ENCODE results near the gene SOS1.

SOS1 gene

DNA sequence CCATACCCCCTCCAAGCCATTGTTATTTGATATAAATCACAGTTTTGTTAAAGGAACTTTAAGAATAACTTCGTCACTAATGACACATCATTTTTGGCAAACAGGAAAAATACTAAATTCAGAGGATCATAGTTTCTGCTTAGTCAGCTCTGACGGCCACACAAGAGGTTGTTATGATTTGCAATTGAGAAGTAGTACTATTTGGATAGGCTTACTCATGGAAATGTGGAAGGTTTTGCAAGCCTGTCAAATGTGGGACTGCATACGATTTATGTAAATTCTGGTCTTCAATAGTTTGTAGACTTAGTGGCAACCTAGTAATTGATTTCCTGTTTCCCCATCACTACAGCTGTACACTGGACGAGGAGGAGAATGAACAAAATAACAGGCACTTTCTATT lies 123.1 kb downstream of the SOS1 start:
- peaks cover 59% of the 10 kb centered on the region for H3K36me3 ChIP-seq (ENCODE audit: control insufficient read depth, insufficient read depth, low read length)
- H3K9me3 ChIP-seq (ENCODE audit: control insufficient read depth, insufficient read depth, low read length), result no peaks in the 10 kb centered on the region
- H3K9ac ChIP-seq (ENCODE audit: low read depth, low read length), result no peak overlapping the region
- H3K4me1 ChIP-seq (ENCODE audit: control insufficient read depth, insufficient read depth, low read length), result peaks cover 16% of the 10 kb centered on the region
- H3K27ac ChIP-seq (ENCODE audit: low read depth, low read length), result no peak overlapping the region
- no peak overlapping the region; the same call in 1 of the 2 replicates for H3K4me3 ChIP-seq (ENCODE audit: low read depth, low read length)
- no peaks in the 10 kb centered on the region for H3K27me3 ChIP-seq (ENCODE audit: control insufficient read depth, insufficient read depth, low read length)

- Histone ChIP-seq H3K4me3 (ENCODE audit: low read depth, low read length) (no peak overlapping the region), H3K9me3 (ENCODE audit: control insufficient read depth, insufficient read depth, low read length) (no peaks in the 10 kb centered on the region), H3K4me1 (ENCODE audit: control insufficient read depth, insufficient read depth, low read length) (peaks cover 5% of the 10 kb centered on the region; the same call in 1 of the 2 replicates), H3K9ac (ENCODE audit: low read depth, low read length) (no peak overlapping the region), H3K27ac (ENCODE audit: low read depth, low read length) (no peak overlapping the region), H3K27me3 (ENCODE audit: control insufficient read depth, insufficient read depth, low read length) (no peaks in the 10 kb centered on the region), H3K36me3 (ENCODE audit: control insufficient read depth, insufficient read depth, low read length) (peaks cover 47% of the 10 kb centered on the region)
Observed at GRCh38 chr2:38991899-38992298, 129.0 kb downstream of the SOS1 start.

- H3K4me3 ChIP-seq (ENCODE audit: low read depth, low read length), result no peak overlapping the region
- H3K36me3 ChIP-seq (ENCODE audit: control insufficient read depth, insufficient read depth, low read length), result peaks cover 41% of the 10 kb centered on the region
- H3K9ac ChIP-seq (ENCODE audit: low read depth, low read length), result no peak overlapping the region
- peaks cover 5% of the 10 kb centered on the region; the same call in 1 of the 2 replicates for H3K4me1 ChIP-seq (ENCODE audit: control insufficient read depth, insufficient read depth, low read length)
- no peak overlapping the region for H3K27ac ChIP-seq (ENCODE audit: low read depth, low read length)
- no peaks in the 10 kb centered on the region for H3K27me3 ChIP-seq (ENCODE audit: control insufficient read depth, insufficient read depth, low read length)
- H3K9me3 ChIP-seq (ENCODE audit: control insufficient read depth, insufficient read depth, low read length), result no peaks in the 10 kb centered on the region
Observed at GRCh38 chr2:38988716-38989115, 132.1 kb downstream of the SOS1 start.

DNA sequence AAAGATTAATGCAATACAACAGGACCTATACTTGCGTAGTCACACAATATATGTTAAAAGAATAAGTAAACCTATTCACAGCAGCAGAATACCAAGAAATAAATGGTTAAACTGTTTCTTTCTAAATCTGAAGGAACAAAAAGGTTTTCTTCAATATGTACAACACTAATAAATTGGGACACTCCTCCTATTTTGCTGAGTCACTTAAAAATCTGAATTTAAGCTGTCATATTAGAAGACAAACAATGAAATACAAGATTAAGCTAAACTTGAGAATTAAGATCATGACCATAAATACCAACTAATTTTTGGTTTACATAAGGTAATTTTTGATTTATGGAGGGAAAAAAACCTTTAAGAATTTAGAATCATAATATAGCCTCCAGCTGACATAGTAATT lies 138.4 kb downstream of the SOS1 start:
- Histone ChIP-seq H3K4me1 (ENCODE audit: control insufficient read depth, insufficient read depth, low read length) (peaks cover 20% of the 10 kb centered on the region), H3K9me3 (ENCODE audit: control insufficient read depth, insufficient read depth, low read length) (no peaks in the 10 kb centered on the region), H3K36me3 (ENCODE audit: control insufficient read depth, insufficient read depth, low read length) (peaks cover 31% of the 10 kb centered on the region), H3K4me3 (ENCODE audit: low read depth, low read length) (no peak overlapping the region), H3K27ac (ENCODE audit: low read depth, low read length) (no peak overlapping the region), H3K27me3 (ENCODE audit: control insufficient read depth, insufficient read depth, low read length) (no peaks in the 10 kb centered on the region), H3K9ac (ENCODE audit: low read depth, low read length) (no peak overlapping the region)

GRCh38 chr2:38981670-38982357 lies 139.0 kb downstream of the SOS1 start:
- Histone ChIP-seq H3K9me3 (ENCODE audit: control insufficient read depth, insufficient read depth, low read length) (no peaks in the 10 kb centered on the region), H3K4me1 (ENCODE audit: control insufficient read depth, insufficient read depth, low read length) (peaks cover 20% of the 10 kb centered on the region), H3K4me3 (ENCODE audit: low read depth, low read length) (no peak overlapping the region), H3K36me3 (ENCODE audit: control insufficient read depth, insufficient read depth, low read length) (peaks cover 24% of the 10 kb centered on the region), H3K9ac (ENCODE audit: low read depth, low read length) (no peak overlapping the region), H3K27ac (ENCODE audit: low read depth, low read length) (no peak overlapping the region), H3K27me3 (ENCODE audit: control insufficient read depth, insufficient read depth, low read length) (no peaks in the 10 kb centered on the region)

DNA sequence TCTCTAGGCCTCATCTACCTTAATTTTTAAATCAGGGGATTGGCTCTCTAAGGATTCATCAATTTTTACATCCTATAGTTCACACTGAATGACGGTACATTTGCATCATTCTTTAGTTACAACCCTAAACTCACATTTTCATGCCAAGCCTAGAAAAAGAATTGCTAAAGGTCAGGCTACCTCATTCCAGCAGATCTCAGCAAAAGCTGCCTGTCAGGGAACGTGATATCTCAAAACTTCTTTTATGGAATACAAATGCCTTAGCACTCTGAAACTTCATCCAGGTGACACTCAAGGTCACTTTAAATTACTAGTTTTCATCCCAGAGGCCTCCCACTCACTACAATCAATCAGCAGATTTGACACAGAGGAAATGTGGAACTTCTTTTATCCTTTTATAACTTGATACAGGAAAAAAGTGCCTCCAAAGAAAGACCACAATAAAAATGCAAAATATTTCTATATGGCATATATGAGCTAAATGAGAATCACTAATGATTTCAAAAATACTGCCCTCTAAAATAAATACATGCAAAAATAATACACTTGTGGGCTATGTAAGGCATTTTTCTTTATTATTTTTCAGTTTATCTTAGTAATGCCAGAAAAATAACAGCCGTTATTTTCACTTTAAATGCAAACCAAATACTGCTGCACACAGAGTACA lies 139.7 kb downstream of the SOS1 start:
- Histone ChIP-seq H3K9me3 (ENCODE audit: control insufficient read depth, insufficient read depth, low read length) (no peaks in the 10 kb centered on the region), H3K36me3 (ENCODE audit: control insufficient read depth, insufficient read depth, low read length) (peaks cover 23% of the 10 kb centered on the region), H3K9ac (ENCODE audit: low read depth, low read length) (no peak overlapping the region), H3K27me3 (ENCODE audit: control insufficient read depth, insufficient read depth, low read length) (no peaks in the 10 kb centered on the region), H3K4me1 (ENCODE audit: control insufficient read depth, insufficient read depth, low read length) (peaks cover 20% of the 10 kb centered on the region), H3K27ac (ENCODE audit: low read depth, low read length) (no peak overlapping the region), H3K4me3 (ENCODE audit: low read depth, low read length) (no peak overlapping the region)

DNA sequence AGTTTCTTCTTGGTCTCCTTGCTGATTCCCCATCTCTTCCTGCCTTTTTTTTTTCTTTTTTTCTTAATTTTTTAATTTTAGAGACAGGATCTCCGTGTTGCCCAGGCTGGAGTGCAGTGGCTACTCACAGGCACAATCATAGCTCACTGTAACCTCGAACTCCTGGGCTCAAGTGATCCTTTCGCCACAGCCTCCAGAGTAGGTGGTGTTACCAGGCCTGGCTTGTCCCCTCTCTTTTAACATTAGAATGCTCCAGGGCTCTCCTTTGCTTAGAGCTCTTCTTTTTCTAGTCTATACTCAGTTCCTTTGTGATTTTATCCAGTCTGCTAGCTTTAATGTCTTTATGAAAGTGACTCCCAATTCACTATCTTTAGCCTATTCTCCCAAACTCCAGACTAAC lies 141.9 kb downstream of the SOS1 start:
- no peak overlapping the region for H3K9ac ChIP-seq (ENCODE audit: low read depth, low read length)
- no peak overlapping the region for H3K27ac ChIP-seq (ENCODE audit: low read depth, low read length)
- H3K4me3 ChIP-seq (ENCODE audit: low read depth, low read length), result no peak overlapping the region
- peaks cover 3% of the 10 kb centered on the region; the same call in 1 of the 2 replicates for H3K36me3 ChIP-seq (ENCODE audit: control insufficient read depth, insufficient read depth, low read length)
- H3K4me1 ChIP-seq (ENCODE audit: control insufficient read depth, insufficient read depth, low read length), result peaks cover 20% of the 10 kb centered on the region
- no peaks in the 10 kb centered on the region for H3K9me3 ChIP-seq (ENCODE audit: control insufficient read depth, insufficient read depth, low read length)
- H3K27me3 ChIP-seq (ENCODE audit: control insufficient read depth, insufficient read depth, low read length), result no peaks in the 10 kb centered on the region

- Histone ChIP-seq H3K9ac (ENCODE audit: low read depth, low read length) (no peak overlapping the region), H3K36me3 (ENCODE audit: control insufficient read depth, insufficient read depth, low read length) (0 out of 2 replicates have a peak, but pooled peaks cover 2% of the 10 kb centered on the region), H3K27me3 (ENCODE audit: control insufficient read depth, insufficient read depth, low read length) (no peaks in the 10 kb centered on the region), H3K27ac (ENCODE audit: low read depth, low read length) (no peak overlapping the region), H3K9me3 (ENCODE audit: control insufficient read depth, insufficient read depth, low read length) (no peaks in the 10 kb centered on the region), H3K4me1 (ENCODE audit: control insufficient read depth, insufficient read depth, low read length) (peaks cover 20% of the 10 kb centered on the region), H3K4me3 (ENCODE audit: low read depth, low read length) (no peak overlapping the region)
Observed at GRCh38 chr2:38978296-38978903, 142.5 kb downstream of the SOS1 start.

GRCh38 chr2:38977047-38977446 lies 143.8 kb downstream of the SOS1 start:
- no peaks in the 10 kb centered on the region for H3K27me3 ChIP-seq (ENCODE audit: control insufficient read depth, insufficient read depth, low read length)
- H3K4me1 ChIP-seq (ENCODE audit: control insufficient read depth, insufficient read depth, low read length), result peaks cover 9% of the 10 kb centered on the region
- H3K36me3 ChIP-seq (ENCODE audit: control insufficient read depth, insufficient read depth, low read length), result no peaks in the 10 kb centered on the region
- H3K4me3 ChIP-seq (ENCODE audit: low read depth, low read length), result no peak overlapping the region
- no peak overlapping the region for H3K9ac ChIP-seq (ENCODE audit: low read depth, low read length)
- H3K9me3 ChIP-seq (ENCODE audit: control insufficient read depth, insufficient read depth, low read length), result no peaks in the 10 kb centered on the region
- no peak overlapping the region for H3K27ac ChIP-seq (ENCODE audit: low read depth, low read length)

DNA sequence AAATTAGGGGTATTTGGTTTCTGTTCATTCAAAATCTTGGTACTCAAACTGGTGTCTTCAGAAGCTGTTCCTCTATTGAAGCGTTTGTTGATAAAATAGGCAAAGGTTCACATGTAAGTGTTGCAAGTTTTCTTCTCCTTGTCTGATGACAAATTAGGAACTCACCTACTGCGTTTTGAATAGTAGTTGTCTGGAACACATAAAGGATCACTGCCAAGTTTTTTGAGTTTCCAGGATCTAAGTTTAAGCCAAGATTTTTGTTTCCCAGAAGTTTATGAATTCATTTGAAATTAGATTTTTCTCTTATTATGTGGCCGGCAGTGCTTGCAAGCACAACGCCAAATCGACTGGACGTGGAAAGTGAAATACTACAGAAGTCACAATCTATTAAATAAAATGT lies 145.8 kb downstream of the SOS1 start:
- H3K4me1 ChIP-seq (ENCODE audit: control insufficient read depth, insufficient read depth, low read length), result peaks cover 5% of the 10 kb centered on the region
- no peaks in the 10 kb centered on the region for H3K36me3 ChIP-seq (ENCODE audit: control insufficient read depth, insufficient read depth, low read length)
- no peak overlapping the region for H3K27ac ChIP-seq (ENCODE audit: low read depth, low read length)
- no peaks in the 10 kb centered on the region for H3K9me3 ChIP-seq (ENCODE audit: control insufficient read depth, insufficient read depth, low read length)
- no peak overlapping the region for H3K9ac ChIP-seq (ENCODE audit: low read depth, low read length)
- H3K4me3 ChIP-seq (ENCODE audit: low read depth, low read length), result no peak overlapping the region
- no peaks in the 10 kb centered on the region for H3K27me3 ChIP-seq (ENCODE audit: control insufficient read depth, insufficient read depth, low read length)

DNA sequence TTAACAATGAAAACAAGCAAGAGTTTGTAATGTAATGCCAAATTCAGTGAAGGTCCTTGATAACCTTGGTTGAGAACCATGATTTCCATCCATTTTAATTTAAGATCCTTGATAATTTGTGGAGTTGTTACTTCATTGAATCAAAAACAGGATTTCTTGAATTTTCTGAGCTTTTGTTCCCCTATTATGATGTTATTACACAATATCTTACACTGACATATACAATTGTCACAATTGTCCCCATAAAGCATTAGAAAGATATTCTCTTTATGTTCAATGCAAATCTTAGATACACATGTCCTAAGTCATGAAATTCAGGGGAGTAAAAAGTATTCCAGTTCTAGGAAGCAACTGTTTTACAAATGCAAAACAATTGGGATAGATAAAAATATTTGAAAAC lies 147.6 kb downstream of the SOS1 start:
- H3K27me3 ChIP-seq (ENCODE audit: control insufficient read depth, insufficient read depth, low read length), result no peaks in the 10 kb centered on the region
- H3K4me3 ChIP-seq (ENCODE audit: low read depth, low read length), result no peak overlapping the region
- no peak overlapping the region for H3K9ac ChIP-seq (ENCODE audit: low read depth, low read length)
- no peaks in the 10 kb centered on the region for H3K4me1 ChIP-seq (ENCODE audit: control insufficient read depth, insufficient read depth, low read length)
- no peaks in the 10 kb centered on the region for H3K36me3 ChIP-seq (ENCODE audit: control insufficient read depth, insufficient read depth, low read length)
- H3K9me3 ChIP-seq (ENCODE audit: control insufficient read depth, insufficient read depth, low read length), result no peaks in the 10 kb centered on the region
- no peak overlapping the region for H3K27ac ChIP-seq (ENCODE audit: low read depth, low read length)
